Activated T-cell treated with anti-CD3 and anti-CD28 coated beads, Interleukin-2, amount 50 U/mL, for 72 hours (primary cell): Measurements from ENCODE around the gene STARD5. TPM values are rescaled to one million over a fixed set of nuclear protein-coding genes. Genes with fewer than 3 reads are reported as not detected.
A peak's percentile ranks its signal among the peaks of the same experiment; 100 is the strongest.

Experiments used
- ATAC-seq, 2 donors: fragments of 150-1000 bp; cut with Tn5 transposase; replicated peaks in 1 of 2; 2 replicates each; pipeline ENCODE4 v1.10.0; 2021; ENCODE audit warnings: moderate library complexity in 2 of 2, mild to moderate bottlenecking in 1 of 2
- DNase-seq, 2 donors: peaks; one replicate each; pipeline ENCODE4 v3.0.0; 2021 to 2022; ENCODE audit warnings: mixed read lengths in 1 of 2
- H3K27ac Mint-ChIP-seq: one replicate; pipeline ENCODE4 v1.8.0; 2022; ENCODE audit warnings: mild to moderate bottlenecking, moderate library complexity, mixed read lengths
- H3K27me3 Mint-ChIP-seq: one replicate; pipeline ENCODE4 v1.8.0; 2022; ENCODE audit warnings: low read depth, mixed read lengths
- H3K36me3 Mint-ChIP-seq, 2 donors: one replicate each; pipeline ENCODE4 v1.8.0; 2022; ENCODE audit warnings: mixed read lengths in 2 of 2, mild to moderate bottlenecking in 1 of 2; ENCODE audit not compliant: insufficient read depth in 2 of 2
- H3K4me1 Mint-ChIP-seq: one replicate; pipeline ENCODE4 v1.8.0; 2022; ENCODE audit warnings: low read depth, mixed read lengths
- H3K4me3 Mint-ChIP-seq, 2 donors: one replicate each; pipeline ENCODE4 v1.8.0; 2022; ENCODE audit warnings: mild to moderate bottlenecking in 2 of 2, mixed read lengths in 2 of 2, moderate library complexity in 2 of 2
- H3K9me3 Mint-ChIP-seq, 2 donors: one replicate each; pipeline ENCODE4 v1.8.0; 2022; ENCODE audit warnings: mixed read lengths in 2 of 2
- total RNA-seq, 2 donors: library from RNA; stranded (reverse); gene quantifications; one replicate each; pipeline ENCODE4 v1.2.3, GENCODE V29; 2022

STARD5 gene
- total RNA-seq, 2 donors from 2014 or later = 9.0 to 10.3 TPM

DNA sequence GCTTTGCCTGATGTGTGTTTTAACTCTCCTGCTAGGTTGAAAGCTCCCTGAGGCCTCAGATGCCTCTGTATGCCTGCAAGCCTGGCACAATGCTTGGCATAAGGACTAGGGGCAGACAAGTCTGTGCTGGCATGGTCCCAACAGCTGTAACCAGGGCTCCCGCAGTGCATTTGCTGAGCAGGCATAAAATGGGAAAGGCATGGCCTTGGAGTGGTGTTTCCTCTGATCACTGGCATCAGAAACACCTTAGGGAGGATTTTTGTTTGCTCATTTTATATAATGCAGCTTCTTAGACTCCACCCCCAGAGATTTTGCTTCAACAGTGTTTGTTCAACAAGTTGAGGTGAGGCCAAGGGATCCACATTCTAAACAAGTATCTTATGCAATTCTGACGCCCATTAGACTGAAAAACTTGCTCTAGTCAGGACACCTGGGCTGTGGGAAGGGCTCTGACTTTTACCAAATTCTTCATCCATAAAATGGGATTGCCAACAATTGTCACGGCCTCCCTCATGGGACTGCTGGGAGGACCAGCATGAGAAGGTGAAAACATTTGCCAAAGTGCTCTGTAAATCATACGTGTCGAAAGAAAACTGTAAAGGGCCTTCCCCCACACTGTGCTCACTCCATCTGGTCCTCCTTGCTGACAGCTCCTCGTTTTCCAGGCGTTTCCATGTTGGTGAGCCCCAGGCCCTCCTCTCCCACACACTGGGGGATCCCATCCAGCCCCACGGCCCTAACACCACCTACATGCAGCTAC lies 43.1 kb downstream of the STARD5 start:
- peaks cover 11 to 18% of the 10 kb centered on the region in 2 donors for H3K36me3 Mint-ChIP-seq
- H3K27me3 Mint-ChIP-seq = no peaks in the 10 kb centered on the region
- peaks cover 48% of the 10 kb centered on the region for H3K4me1 Mint-ChIP-seq
- DNase-seq (no peak), ATAC-seq (no peak)
- H3K4me3 Mint-ChIP-seq = peak overlapping the region in 1 of 2 donors; percentile 47
- peaks cover 6 to 7% of the 10 kb centered on the region in 2 donors for H3K9me3 Mint-ChIP-seq
- no peak overlapping the region for H3K27ac Mint-ChIP-seq

DNA sequence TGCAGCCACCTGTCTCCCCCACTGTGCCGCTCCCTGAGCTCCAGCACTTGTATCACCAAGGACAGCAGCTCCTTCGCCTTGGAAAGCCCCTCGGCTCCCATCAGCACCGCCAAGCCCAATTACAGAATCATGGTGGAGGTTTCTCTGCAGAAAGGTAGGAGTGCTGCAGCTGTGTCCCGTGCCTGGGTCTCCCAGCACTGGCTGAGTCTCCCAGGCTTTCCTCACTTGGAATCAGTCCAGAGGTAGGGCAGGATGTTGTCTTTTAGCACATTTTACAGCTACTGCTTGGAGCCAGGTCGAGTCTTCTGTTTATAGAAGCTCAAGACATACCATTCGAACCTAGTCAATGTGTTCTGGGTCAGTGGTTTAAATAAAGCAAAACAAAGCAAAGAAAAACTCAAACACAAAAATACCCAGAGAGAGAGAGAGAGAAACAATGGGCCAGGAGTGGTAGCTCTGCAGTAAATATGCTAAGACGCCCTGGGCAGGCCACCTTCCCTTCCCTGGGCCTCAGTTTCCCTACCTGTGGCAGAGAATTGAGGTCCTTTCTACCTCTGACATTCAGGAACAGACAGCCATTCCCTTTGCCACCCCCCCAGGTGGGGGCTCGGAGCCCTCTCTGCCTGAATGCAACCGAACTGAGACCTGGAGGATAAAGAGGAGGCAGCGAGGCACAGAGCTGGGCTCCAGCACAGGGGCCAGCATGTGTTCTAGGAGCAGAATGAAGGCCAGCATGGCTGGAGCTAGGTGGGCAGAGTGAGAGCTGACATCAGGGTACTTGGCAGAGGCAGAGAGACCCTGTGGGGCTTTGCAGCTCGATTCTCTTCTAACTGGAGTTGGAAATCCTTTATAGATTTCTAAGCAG lies 44.1 kb downstream of the STARD5 start:
- no peak overlapping the region for H3K4me3 Mint-ChIP-seq
- peaks cover 6 to 7% of the 10 kb centered on the region in 2 donors for H3K9me3 Mint-ChIP-seq
- H3K4me1 Mint-ChIP-seq = peaks cover 48% of the 10 kb centered on the region
- DNase-seq = no peak
- H3K27me3 Mint-ChIP-seq = no peaks in the 10 kb centered on the region
- H3K27ac Mint-ChIP-seq = no peak overlapping the region
- ATAC-seq = no peak
- H3K36me3 Mint-ChIP-seq = peaks cover 13 to 18% of the 10 kb centered on the region in 2 donors

DNA sequence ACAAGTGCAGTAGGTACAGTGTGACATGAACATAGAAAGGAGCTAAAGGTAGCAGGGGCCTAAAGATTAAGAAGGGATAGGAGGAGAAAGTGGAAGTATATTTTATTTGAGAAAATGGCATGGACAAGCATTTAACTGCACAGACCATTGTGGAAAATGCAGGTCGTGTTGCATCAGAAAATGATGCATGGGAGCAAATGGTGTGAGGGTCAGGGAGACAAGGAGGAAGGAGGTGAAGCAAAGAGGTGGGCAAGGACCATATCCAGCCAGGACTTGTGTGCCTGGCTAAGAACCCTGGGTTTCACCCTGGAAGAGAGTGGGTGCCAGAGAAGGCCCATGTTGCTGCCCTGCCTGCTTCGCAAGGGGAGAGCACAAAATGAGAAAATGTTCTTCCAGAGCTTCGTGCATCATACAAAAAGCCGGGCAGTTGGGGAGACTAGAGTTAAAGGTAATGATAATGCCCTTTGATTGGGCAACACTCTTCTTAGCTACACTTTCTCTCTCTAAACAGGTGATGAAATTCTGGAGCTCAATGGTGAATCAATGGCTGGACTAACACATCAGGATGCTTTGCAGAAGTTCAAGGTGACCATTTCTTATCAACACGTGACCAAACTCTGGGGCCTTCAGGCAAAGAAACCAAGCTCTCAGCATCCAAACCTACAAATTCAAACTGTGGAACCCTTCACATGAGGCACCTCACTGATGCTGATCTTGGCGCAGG lies 45.5 kb downstream of the STARD5 start:
- no peak overlapping the region for H3K4me3 Mint-ChIP-seq
- H3K27me3 Mint-ChIP-seq = no peaks in the 10 kb centered on the region
- peaks cover 52% of the 10 kb centered on the region for H3K4me1 Mint-ChIP-seq
- ATAC-seq (no peak), DNase-seq (no peak)
- peaks cover 6 to 7% of the 10 kb centered on the region in 2 donors for H3K9me3 Mint-ChIP-seq
- H3K27ac Mint-ChIP-seq = no peak overlapping the region
- H3K36me3 Mint-ChIP-seq = peaks cover 13 to 18% of the 10 kb centered on the region in 2 donors

DNA sequence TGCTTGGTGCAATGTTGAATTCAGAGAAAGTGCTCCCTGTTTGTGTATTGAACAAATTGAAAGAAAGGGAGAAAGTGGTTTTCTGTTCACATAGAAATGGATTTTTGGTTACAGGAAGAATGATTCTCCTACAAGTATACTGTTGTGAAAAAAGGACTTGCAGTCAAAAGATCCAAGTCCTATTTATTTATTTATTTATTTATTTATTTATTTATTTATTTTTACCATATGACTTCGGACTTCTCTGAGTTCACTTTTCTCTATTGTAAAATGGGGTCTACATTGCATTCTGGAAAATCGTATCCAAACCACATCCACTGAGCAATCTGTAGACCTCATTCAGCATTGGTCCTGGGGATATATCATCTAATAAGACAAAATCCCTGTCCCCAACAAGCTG lies 46.1 kb downstream of the STARD5 start:
- H3K9me3 Mint-ChIP-seq = peaks cover 6 to 7% of the 10 kb centered on the region in 2 donors
- H3K4me1 Mint-ChIP-seq = peaks cover 52% of the 10 kb centered on the region

DNA sequence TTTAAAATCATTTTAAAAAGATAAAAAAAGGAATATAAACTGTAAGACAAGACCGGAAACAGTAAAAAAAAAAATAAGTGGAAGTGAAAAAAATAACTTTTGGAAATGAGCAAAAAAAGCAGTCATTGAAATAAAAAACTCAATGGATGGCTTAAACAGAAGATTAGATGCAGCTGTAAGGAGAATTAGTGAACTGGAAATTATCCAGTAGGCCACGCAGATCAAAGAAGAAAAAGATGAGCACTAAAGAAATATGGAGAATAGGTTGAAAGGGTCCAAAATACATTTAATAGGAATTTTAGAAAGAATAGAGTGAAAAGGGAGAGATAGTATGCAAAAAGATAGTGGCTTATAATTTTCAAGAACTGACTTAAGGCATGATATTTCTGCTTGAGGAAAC lies 47.0 kb downstream of the STARD5 start:
- Mint-ChIP-seq H3K27ac (peak overlapping the region; percentile 48), H3K4me1 (peaks cover 50% of the 10 kb centered on the region), H3K27me3 (no peaks in the 10 kb centered on the region), H3K9me3 (peaks cover 6 to 7% of the 10 kb centered on the region in 2 donors), H3K36me3 (peaks cover 13 to 18% of the 10 kb centered on the region in 2 donors), H3K4me3 (no peak overlapping the region)
- no peak for ATAC-seq
- DNase-seq = no peak

More for the DNA sequence above, 46.1 kb downstream of the STARD5 start:
- Mint-ChIP-seq H3K27me3 (no peaks in the 10 kb centered on the region), H3K27ac (no peak overlapping the region), H3K4me3 (no peak overlapping the region), H3K36me3 (peaks cover 13 to 18% of the 10 kb centered on the region in 2 donors)
- ATAC-seq (no peak), DNase-seq (no peak)

DNA sequence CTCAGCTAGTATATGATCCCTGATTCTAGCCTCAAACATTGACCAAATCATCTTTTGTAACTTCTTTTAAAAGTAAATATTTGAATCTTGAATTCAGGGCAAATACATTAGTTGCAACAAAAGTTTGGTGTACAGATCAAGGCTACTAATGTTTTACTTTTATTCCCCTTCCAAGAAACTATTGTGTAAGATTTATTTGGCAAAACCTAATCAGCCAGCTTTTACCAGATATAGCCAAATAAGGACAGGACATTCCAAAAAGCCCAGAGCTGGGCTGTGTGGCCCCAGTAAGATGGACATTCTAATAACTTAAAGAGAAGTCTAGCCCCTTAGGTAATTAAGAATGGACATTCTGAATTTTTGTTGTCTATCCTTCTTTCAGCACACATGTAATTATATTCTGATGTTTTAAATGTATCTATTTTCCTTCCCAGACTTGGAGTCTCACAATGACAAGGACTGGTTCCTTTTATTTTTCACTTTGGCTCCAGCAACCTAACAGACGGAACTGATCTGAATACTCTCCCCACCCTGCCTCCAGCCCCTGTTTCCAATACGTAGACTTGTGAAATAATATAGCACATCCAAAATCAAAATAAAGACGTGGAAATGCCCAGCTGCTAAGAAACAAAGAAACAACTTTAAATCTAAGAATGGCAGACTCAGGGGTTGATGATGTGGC lies 48.1 kb downstream of the STARD5 start:
- ATAC-seq (no peak), DNase-seq (no peak)
- peak overlapping the region in 1 of 2 donors; percentile 41 for H3K4me3 Mint-ChIP-seq
- no peaks in the 10 kb centered on the region for H3K27me3 Mint-ChIP-seq
- H3K36me3 Mint-ChIP-seq = peaks cover 13 to 18% of the 10 kb centered on the region in 2 donors
- no peak overlapping the region for H3K27ac Mint-ChIP-seq
- peaks cover 6 to 7% of the 10 kb centered on the region in 2 donors for H3K9me3 Mint-ChIP-seq
- H3K4me1 Mint-ChIP-seq = peaks cover 40% of the 10 kb centered on the region

DNA sequence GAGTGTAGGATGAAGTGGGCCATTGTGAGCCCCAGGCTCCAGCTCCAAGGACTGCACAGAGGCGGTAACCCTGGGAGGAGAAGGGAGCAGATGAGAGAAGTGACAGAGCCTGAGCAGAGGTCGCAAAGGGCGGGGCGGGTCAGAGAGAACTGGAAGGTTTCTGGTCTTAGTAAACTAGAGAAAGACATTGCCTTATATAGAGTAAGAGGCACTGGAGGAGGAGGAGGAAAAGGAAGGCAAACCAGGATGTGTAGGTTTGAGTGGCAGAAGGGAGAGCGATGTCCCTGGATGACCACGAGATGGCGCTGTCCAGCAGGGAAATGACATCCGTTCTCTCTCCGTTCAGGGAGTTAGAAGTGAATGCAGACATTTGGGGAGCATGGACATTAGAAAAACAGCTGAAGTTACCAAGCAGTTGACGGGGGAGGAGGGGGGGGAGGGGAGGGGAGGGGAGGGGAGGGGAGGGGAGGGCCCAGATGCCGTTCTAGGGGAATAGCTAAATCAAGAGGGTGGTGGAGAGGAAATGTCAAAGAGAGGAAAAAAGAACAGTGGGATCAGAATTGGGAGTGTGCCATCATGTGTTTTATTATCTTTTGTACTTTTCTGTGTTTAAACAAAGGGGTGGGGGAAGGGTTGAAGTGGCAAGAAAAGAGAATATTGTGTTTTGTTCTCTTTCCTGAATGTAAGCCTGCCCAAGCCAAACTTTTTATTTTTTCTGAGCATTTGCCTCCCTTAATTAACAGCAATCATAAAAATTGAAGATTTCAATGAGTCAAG lies 48.8 kb downstream of the STARD5 start:
- DNase-seq (peak; percentile 81 to 82), ATAC-seq (peak; percentile 81 to 92)
- Mint-ChIP-seq H3K9me3 (peaks cover 6 to 7% of the 10 kb centered on the region in 2 donors), H3K27me3 (no peaks in the 10 kb centered on the region), H3K4me3 (peak overlapping the region; percentile 31 to 41), H3K36me3 (peaks cover 13 to 18% of the 10 kb centered on the region in 2 donors), H3K27ac (peak overlapping the region; percentile 15), H3K4me1 (peaks cover 40% of the 10 kb centered on the region)

DNA sequence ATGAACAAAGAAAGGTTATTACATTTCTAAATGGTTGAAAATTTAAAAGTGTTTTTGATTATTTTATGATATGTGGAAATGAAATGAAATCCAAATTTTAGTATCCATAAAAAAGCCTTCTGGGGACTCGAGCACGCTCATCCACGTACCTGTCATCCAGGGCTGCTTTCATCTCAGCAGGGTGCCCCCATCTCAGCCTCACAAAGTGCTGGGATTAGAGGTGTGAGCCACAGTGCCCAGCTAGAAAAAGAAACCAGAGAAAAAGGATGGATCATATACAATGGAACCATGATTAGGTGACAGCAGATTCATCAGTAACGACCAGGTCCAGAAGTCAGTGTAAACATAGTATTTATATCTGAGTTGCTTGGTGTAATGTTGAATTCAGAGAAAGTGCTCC lies 49.7 kb downstream of the STARD5 start:
- Mint-ChIP-seq H3K4me1 (peaks cover 38% of the 10 kb centered on the region), H3K9me3 (peaks cover 6 to 7% of the 10 kb centered on the region in 2 donors), H3K36me3 (peaks cover 13 to 18% of the 10 kb centered on the region in 2 donors), H3K27ac (no peak overlapping the region), H3K27me3 (no peaks in the 10 kb centered on the region), H3K4me3 (no peak overlapping the region)
- no peak for DNase-seq
- ATAC-seq = no peak

DNA sequence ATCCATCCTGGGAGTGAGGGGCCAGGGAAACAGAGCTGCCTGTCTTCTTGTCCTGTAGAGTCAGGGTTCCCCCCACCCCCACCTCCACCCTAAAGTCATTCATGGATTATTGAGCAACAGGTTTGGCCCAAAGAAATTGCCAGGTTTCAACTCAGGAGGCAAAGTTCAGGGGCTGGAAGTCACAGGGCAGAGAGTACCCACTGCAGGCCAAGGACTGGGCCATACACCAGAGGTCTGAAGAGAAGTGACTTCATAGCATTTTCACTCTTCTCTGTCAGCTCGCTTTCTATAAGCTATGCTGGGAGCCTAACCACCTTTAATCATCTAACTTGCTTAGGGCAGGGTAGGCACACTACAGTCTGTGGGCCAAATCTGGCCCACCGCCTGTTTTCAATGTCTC lies 50.1 kb downstream of the STARD5 start:
- no peaks in the 10 kb centered on the region for H3K27me3 Mint-ChIP-seq
- ATAC-seq = no peak
- no peak overlapping the region for H3K4me3 Mint-ChIP-seq
- peaks cover 13 to 18% of the 10 kb centered on the region in 2 donors for H3K36me3 Mint-ChIP-seq
- H3K9me3 Mint-ChIP-seq = peaks cover 5 to 6% of the 10 kb centered on the region in 2 donors
- peaks cover 42% of the 10 kb centered on the region for H3K4me1 Mint-ChIP-seq
- no peak overlapping the region for H3K27ac Mint-ChIP-seq
- DNase-seq = no peak

DNA sequence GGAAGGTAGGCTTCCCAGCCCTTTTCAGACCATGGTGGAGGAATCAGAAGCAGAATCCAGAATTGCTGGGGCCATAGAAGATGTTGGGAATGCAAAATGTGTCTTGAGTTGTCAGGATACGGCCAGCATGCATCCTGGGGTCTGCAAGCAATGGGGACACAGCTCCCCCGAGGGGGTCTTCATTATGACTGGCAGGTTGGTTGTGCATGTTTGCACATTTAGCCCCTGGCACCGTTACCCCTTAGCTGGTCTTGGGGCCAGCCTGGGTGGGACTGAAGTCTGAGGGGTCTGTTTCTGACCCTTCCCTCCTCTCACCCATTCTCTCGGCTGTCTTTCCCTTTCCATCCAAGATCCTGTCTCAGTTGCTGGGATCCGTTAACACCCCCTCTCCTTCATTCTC lies 50.7 kb downstream of the STARD5 start:
- no peak overlapping the region for H3K27ac Mint-ChIP-seq
- H3K9me3 Mint-ChIP-seq = peaks cover 4 to 6% of the 10 kb centered on the region in 2 donors
- DNase-seq = no peak
- no peak for ATAC-seq
- H3K4me1 Mint-ChIP-seq = peaks cover 46% of the 10 kb centered on the region
- H3K36me3 Mint-ChIP-seq = peaks cover 13 to 14% of the 10 kb centered on the region in 2 donors
- no peaks in the 10 kb centered on the region for H3K27me3 Mint-ChIP-seq
- H3K4me3 Mint-ChIP-seq = no peak overlapping the region

DNA sequence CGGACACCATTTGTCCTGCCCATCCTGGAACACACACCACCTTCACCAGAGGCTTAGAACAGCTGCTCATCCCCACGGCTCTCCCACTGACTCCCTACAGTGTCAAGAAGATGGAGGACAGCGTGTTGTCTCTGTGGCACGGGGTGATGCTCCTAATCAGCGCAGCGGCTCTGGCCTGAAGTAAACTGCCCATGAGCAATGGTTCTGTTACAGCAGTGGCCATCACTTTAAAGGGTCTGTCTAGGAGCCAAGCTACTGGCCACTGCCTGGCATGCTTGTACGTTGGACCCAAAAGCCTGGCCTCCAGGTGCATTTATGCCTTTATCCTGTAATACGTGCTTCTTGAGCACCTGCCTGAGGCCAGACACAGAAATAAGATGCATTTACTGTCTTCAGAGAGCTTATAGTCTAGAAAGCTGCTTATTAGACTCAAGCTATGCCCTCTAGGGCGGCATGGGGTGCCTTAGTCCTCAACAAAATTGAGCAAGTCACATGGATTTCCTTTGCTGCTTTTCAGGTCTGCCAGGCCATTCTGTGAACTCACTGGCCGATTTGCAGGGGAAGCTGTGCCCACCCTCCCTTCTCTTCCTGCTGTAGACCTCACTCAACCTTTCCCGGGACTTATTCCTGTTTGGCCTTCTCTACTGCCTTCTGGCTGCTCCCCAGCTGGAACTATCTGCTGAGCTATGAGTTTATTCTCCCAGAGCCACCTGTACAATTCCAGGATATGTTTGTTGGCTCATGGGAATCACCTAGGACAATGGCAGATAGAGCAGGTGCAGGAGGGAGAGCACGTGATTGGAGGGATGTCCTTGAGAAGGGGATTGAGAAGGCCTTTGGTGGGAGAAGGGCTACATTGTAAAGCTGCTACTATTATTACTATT lies 51.9 kb downstream of the STARD5 start:
- Mint-ChIP-seq H3K27me3 (no peaks in the 10 kb centered on the region), H3K27ac (no peak overlapping the region), H3K36me3 (peaks cover 6 to 7% of the 10 kb centered on the region in 2 donors), H3K9me3 (peaks cover 1 to 3% of the 10 kb centered on the region in 2 donors), H3K4me1 (peaks cover 48% of the 10 kb centered on the region), H3K4me3 (no peak overlapping the region)
- ATAC-seq (no peak), DNase-seq (no peak)
